GM12864 (cell line): ENCODE data around the gene DIAPH3.

ENCODE experiments used
- DNase-seq: peaks from one replicate; pipeline ENCODE4 v3.0.0-alpha.2; 2011; ENCODE audit warnings: low read depth
- H3K4me3 ChIP-seq: 2 replicates; pipeline ENCODE4 v1.5.1; 2011; ENCODE audit warnings: mild to moderate bottlenecking, low read depth, low read length, control low read depth
- CTCF ChIP-seq: IDR thresholded peaks from 2 replicates; pipeline ENCODE4 v1.5.1; 2011; ENCODE audit warnings: low read depth, mild to moderate bottlenecking, moderate library complexity, low read length, control low read depth, inconsistent platforms; ENCODE audit errors: missing control alignments

Gene DIAPH3

GRCh38 chr13:59823486-59823885, 340.2 kb downstream of the DIAPH3 start:
- no peak for TF ChIP-seq CTCF
- DNase-seq, result no peak
- no peak overlapping the region for H3K4me3 ChIP-seq

- no peak for DNase-seq
- no peak overlapping the region for H3K4me3 ChIP-seq
- TF ChIP-seq CTCF, result no peak
Measured at GRCh38 chr13:59809564-59809963, 354.2 kb downstream of the DIAPH3 start.

GRCh38 chr13:59806801-59807200, 356.9 kb downstream of the DIAPH3 start:
- no peak overlapping the region for H3K4me3 ChIP-seq
- no peak for DNase-seq
- no peak for TF ChIP-seq CTCF

- no peak overlapping the region for H3K4me3 ChIP-seq
- no peak for TF ChIP-seq CTCF
- no peak for DNase-seq
Measured at GRCh38 chr13:59801107-59801880, 362.4 kb downstream of the DIAPH3 start.

- no peak for TF ChIP-seq CTCF
- no peak overlapping the region for H3K4me3 ChIP-seq
- no peak for DNase-seq
Measured at GRCh38 chr13:59793107-59793506, 370.6 kb downstream of the DIAPH3 start.

- H3K4me3 ChIP-seq, result no peak overlapping the region
- DNase-seq, result no peak
- TF ChIP-seq CTCF, result no peak
Measured at GRCh38 chr13:59790626-59791025, 373.1 kb downstream of the DIAPH3 start.

GRCh38 chr13:59789558-59789957, 374.2 kb downstream of the DIAPH3 start:
- no peak for DNase-seq
- H3K4me3 ChIP-seq, result no peak overlapping the region
- TF ChIP-seq CTCF, result no peak
